ENCODE results near the gene DYNC1I1.

DNA sequence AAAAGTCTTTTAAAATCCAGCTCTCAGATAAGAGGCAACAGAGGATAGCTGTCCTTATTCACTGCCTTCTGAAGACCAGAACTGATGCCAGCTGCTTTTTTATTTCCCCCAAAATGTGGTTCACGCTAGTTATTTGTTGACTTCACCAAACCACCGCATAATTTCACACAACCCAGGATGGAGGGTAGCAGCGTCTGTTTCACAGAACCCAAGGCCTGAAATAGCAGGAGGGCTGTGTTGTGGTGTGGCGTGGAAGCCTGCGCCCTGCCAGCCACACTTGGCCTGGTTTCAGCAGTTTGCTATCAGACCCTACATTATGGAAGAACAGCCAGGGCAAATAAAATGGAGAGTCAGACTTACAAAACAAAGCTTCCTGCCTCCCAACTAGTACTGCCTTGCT is 155.4 kb downstream of the DYNC1I1 start:
- TF ChIP-seq, protein P1, sequence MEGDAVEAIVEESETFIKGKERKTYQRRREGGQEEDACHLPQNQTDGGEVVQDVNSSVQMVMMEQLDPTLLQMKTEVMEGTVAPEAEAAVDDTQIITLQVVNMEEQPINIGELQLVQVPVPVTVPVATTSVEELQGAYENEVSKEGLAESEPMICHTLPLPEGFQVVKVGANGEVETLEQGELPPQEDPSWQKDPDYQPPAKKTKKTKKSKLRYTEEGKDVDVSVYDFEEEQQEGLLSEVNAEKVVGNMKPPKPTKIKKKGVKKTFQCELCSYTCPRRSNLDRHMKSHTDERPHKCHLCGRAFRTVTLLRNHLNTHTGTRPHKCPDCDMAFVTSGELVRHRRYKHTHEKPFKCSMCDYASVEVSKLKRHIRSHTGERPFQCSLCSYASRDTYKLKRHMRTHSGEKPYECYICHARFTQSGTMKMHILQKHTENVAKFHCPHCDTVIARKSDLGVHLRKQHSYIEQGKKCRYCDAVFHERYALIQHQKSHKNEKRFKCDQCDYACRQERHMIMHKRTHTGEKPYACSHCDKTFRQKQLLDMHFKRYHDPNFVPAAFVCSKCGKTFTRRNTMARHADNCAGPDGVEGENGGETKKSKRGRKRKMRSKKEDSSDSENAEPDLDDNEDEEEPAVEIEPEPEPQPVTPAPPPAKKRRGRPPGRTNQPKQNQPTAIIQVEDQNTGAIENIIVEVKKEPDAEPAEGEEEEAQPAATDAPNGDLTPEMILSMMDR (IDR thresholded peaks at IDR 0.05), result no peak
- TF ChIP-seq EZH2 (IDR thresholded peaks at IDR 0.05), result no peak
